ENCODE measurements around the gene SUN2. TPM values are rescaled to one million over a fixed set of nuclear protein-coding genes. Genes with fewer than 3 reads are reported as not detected.

The SUN2 gene
- total and polyA plus RNA-seq, 2 of the 13 experiments (the other 11 are each of a cell fraction or from before 2014, with no cell fraction given), result 45.6 to 56.6 TPM

- TF ChIP-seq PRDM10 (CRISPR knock-in tag; IDR thresholded peaks at IDR 0.05; ENCODE audit: low read depth) (no peak), HDAC2 (CRISPR knock-in tag; IDR thresholded peaks at IDR 0.05) (no peak), ZFX (CRISPR knock-in tag; IDR thresholded peaks at IDR 0.05; ENCODE audit: low read depth) (peak; percentile 54), REST (IDR thresholded peaks at IDR 0.05; ENCODE audit: borderline replicate concordance in 1 of 2, low read depth in 1 of 2, low read length in 2 of 2) (no peak), MBNL3 (CRISPR knock-in tag; conservative IDR thresholded peaks at IDR 0.05) (no peak), ZNF670 (CRISPR knock-in tag; IDR thresholded peaks at IDR 0.05; ENCODE audit: borderline replicate concordance) (no peak), SAP130 (CRISPR knock-in tag; IDR thresholded peaks at IDR 0.05; ENCODE audit: low read depth) (peak; percentile 39; the same call in 1 of the 2 replicates), AFF4 (CRISPR knock-in tag; IDR thresholded peaks at IDR 0.05) (no peak), REPIN1 (CRISPR knock-in tag; IDR thresholded peaks at IDR 0.05; ENCODE audit: borderline replicate concordance, low read depth) (no peak), THAP7 (CRISPR knock-in tag; IDR thresholded peaks at IDR 0.05) (peak; percentile 65; the same call in 1 of the 2 replicates), HNRNPLL (IDR thresholded peaks at IDR 0.05; ENCODE audit: low read depth, low read length, poor library complexity, severe bottlenecking) (no peak), YEATS2 (CRISPR knock-in tag; IDR thresholded peaks at IDR 0.05; ENCODE audit: borderline replicate concordance) (no peak)
These were observed 49.5 kb downstream of the SUN2 start (continued) for GRCh38 chr22:38706101-38706900.

Measured in HepG2 (cell line).